Prostate gland (tissue), 2 donors: ENCODE measurements around the gene KCNH6.

ENCODE experiments used
- POLR2A ChIP-seq: fragments of 450-650 bp; IDR thresholded peaks from one replicate; pipeline ENCODE4 v1.6.1; 2016; ENCODE audit warnings: antibody characterized with exemption, mild to moderate bottlenecking
- POLR2AphosphoS5 ChIP-seq: sonication (generic); formaldehyde crosslinking; IDR thresholded peaks from one replicate; pipeline ENCODE4 v1.6.1; 2017; ENCODE audit warnings: antibody characterized with exemption
- TF ChIP-seq, protein P1 (sequence below), 4 experiments: fragments of 200-600 bp in 2 of 4; fragments of 450-650 bp in 2 of 4; sonication (generic) in 2 of 4; IDR thresholded peaks; 1 replicate in 3 of 4; 2 replicates in 1 of 4; pipeline ENCODE4 v1.5.1; 2016 to 2019; ENCODE audit warnings: antibody characterized with exemption in 4 of 4, mild to moderate bottlenecking in 2 of 4, moderate library complexity in 2 of 4

DNA sequence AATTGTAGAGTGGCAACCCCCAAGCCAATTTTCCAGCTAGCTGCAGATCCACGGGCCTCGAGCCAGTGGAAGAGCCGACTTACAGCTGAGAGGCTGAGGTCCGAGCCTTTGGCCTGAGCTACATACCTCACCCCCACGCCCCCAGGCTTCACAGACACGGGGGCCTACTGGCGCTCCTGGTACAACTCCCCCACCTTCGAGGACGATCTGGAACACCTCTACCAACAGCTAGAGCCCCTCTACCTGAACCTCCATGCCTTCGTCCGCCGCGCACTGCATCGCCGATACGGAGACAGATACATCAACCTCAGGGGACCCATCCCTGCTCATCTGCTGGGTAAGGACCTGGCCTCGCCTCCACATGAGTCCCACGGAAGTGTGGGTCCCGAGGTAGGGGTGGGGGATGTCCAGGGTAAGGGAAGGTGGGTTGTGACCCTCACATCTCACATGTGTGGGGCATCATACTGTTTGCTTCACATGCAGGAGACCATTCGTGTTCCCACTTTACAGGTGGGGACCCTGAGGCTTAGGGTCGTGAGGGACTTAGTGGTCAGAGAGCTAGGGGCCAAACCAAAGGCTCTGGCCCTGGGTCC is 42.9 kb upstream of the KCNH6 start:
- TF ChIP-seq POLR2AphosphoS5, result no peak
- TF ChIP-seq, protein P1, sequence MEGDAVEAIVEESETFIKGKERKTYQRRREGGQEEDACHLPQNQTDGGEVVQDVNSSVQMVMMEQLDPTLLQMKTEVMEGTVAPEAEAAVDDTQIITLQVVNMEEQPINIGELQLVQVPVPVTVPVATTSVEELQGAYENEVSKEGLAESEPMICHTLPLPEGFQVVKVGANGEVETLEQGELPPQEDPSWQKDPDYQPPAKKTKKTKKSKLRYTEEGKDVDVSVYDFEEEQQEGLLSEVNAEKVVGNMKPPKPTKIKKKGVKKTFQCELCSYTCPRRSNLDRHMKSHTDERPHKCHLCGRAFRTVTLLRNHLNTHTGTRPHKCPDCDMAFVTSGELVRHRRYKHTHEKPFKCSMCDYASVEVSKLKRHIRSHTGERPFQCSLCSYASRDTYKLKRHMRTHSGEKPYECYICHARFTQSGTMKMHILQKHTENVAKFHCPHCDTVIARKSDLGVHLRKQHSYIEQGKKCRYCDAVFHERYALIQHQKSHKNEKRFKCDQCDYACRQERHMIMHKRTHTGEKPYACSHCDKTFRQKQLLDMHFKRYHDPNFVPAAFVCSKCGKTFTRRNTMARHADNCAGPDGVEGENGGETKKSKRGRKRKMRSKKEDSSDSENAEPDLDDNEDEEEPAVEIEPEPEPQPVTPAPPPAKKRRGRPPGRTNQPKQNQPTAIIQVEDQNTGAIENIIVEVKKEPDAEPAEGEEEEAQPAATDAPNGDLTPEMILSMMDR (IDR thresholded peaks at IDR 0.05), result no peak
- TF ChIP-seq POLR2A, result no peak
